GM12892 (cell line): ENCODE measurements around the gene LPIN1.

Experiments used
- POLR2A ChIP-seq: IDR thresholded peaks from 2 replicates; pipeline ENCODE4 v1.6.1; 2011; ENCODE audit warnings: low read depth, low read length, control low read depth
- POLR2AphosphoS5 ChIP-seq: IDR thresholded peaks from 2 replicates; pipeline ENCODE4 v1.6.1; 2011; ENCODE audit warnings: low read depth, low read length, control low read depth

DNA sequence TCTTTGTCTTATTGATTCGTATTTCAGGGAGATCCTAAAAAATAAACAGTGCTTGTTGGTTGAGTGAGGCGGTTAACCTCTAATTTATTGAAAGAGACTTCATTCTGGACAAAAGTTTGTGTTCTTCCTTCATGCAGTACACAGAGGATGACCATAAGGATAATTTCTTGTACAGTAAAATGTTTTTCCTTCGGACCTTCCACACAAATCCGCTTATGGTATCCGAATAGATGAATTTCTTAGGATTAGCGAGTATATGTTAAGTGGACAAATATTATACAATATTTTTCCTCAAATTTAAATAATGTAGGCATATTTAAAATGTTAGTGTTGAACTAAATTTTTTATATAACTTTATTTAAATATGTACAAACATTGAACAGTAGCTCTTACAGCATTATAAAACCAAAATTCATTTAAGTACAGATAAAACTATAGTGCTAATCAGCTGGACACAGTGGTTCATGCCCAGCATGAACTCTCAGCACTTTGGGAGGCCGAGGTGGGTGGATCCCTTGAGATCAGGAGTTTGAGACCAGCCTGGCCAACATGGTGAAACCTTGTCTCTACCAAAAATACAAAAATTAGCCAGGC, 84.4 kb downstream of the LPIN1 start:
- no peak for TF ChIP-seq POLR2A
- TF ChIP-seq POLR2AphosphoS5 = no peak
